BJ (cell line): ENCODE data around the gene OR4E1. TPM values are rescaled to one million over a fixed set of nuclear protein-coding genes. Genes with fewer than 3 reads are reported as not detected.

Experiments
- CTCF ChIA-PET: fragments of 350-600 bp; formaldehyde crosslinking; extraction: SDS; loops from one replicate; lab custom pipeline; 2021; ENCODE audit warnings: antibody characterized with exemption, inconsistent platforms; lab: Yijun Ruan, JAX
- POLR2A ChIA-PET: fragments of 300-600 bp; sonication (Branson Sonifier 250); formaldehyde crosslinking; extraction: SDS; loops from one replicate; lab custom pipeline; 2021; ENCODE audit warnings: antibody characterized with exemption; lab: Charles Lee
- DNase-seq: peaks from one replicate; pipeline ENCODE4 v3.0.0-alpha.2; 2011; ENCODE audit warnings: low read depth
- H3K27me3 ChIP-seq: 2 replicates; pipeline ENCODE4 v1.6.0; 2011; ENCODE audit warnings: low read length; ENCODE audit not compliant: control insufficient read depth, insufficient read depth
- H3K36me3 ChIP-seq: 2 replicates; pipeline ENCODE4 v1.5.1; 2011; ENCODE audit warnings: low read length; ENCODE audit not compliant: control insufficient read depth, insufficient read depth
- H3K4me3 ChIP-seq: 2 replicates; pipeline ENCODE4 v1.5.1; 2011; ENCODE audit warnings: low read depth, mild to moderate bottlenecking, control low read depth, low read length
- polyA plus RNA-seq: library from polyadenylated mRNA; depleted of rRNA; stranded (reverse); fragments of >200 nt; gene quantifications from 2 replicates; pipeline ENCODE4 v1.2.3, GENCODE V29; 2011
- TF ChIP-seq, protein P1 (sequence below): IDR thresholded peaks from 2 replicates; pipeline ENCODE4 v1.5.1; 2011; ENCODE audit warnings: low read depth, mild to moderate bottlenecking, control low read depth, inconsistent platforms, low read length, moderate library complexity; ENCODE audit not compliant: insufficient read depth

Gene OR4E1
- polyA plus RNA-seq, 1 experiment = not detected

DNA sequence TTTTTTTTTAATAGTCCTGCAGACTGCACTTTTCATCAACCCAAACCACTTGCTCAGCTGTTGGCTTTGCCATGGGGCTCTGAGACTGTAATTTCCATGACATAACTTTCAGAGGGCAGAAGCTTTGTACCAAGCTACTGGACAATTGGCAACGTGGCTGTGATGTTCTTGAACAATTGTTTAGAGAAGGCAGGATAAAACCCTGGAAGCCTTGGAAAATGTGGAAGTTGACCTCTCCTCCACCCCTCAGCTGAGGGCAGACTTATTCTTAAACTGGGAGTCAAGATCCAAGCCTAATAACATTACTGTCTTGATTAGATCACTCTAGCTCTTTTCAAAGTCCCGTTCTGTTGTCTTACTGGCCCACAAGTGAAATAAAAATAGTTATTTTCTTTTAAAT, 2.2 kb downstream of the OR4E1 start:
- H3K36me3 ChIP-seq = no peaks in the 10 kb centered on the region
- DNase-seq = no peak
- TF ChIP-seq, protein P1, sequence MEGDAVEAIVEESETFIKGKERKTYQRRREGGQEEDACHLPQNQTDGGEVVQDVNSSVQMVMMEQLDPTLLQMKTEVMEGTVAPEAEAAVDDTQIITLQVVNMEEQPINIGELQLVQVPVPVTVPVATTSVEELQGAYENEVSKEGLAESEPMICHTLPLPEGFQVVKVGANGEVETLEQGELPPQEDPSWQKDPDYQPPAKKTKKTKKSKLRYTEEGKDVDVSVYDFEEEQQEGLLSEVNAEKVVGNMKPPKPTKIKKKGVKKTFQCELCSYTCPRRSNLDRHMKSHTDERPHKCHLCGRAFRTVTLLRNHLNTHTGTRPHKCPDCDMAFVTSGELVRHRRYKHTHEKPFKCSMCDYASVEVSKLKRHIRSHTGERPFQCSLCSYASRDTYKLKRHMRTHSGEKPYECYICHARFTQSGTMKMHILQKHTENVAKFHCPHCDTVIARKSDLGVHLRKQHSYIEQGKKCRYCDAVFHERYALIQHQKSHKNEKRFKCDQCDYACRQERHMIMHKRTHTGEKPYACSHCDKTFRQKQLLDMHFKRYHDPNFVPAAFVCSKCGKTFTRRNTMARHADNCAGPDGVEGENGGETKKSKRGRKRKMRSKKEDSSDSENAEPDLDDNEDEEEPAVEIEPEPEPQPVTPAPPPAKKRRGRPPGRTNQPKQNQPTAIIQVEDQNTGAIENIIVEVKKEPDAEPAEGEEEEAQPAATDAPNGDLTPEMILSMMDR = no peak
- POLR2A ChIA-PET = no interaction called here
- H3K27me3 ChIP-seq = no peaks in the 10 kb centered on the region
- H3K4me3 ChIP-seq = no peak overlapping the region
- CTCF ChIA-PET = interaction anchor here (0.8 to 1.1 kb wide), 2 partner anchors 13 to 20 kb away, joined by 3 to 4 read pairs; no protein-coding TSS in a partner anchor

DNA sequence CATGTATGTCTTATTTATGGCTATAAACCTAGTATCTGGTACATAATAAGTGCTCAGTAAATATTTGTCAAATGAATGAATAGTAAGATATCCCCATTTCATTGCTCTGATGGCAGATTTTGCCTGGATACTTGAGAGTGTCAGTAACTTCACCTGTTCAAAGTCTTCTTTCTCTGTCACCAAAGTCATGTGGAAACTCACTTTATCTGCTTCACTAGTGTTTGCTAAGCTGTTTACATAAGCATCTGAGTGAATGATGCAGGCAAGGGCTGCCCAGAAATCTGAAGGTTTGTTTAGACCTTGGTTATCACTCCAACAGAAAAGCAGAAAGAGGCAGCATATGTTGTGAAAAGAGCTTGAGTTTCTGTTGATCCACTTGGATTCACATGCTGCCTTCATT, 4.3 kb downstream of the OR4E1 start:
- Histone ChIP-seq H3K27me3 (no peaks in the 10 kb centered on the region), H3K36me3 (no peaks in the 10 kb centered on the region), H3K4me3 (no peak overlapping the region)
- DNase-seq = no peak
- POLR2A ChIA-PET = no interaction called here
- TF ChIP-seq, protein P1 = no peak
- CTCF ChIA-PET = no interaction called here

DNA sequence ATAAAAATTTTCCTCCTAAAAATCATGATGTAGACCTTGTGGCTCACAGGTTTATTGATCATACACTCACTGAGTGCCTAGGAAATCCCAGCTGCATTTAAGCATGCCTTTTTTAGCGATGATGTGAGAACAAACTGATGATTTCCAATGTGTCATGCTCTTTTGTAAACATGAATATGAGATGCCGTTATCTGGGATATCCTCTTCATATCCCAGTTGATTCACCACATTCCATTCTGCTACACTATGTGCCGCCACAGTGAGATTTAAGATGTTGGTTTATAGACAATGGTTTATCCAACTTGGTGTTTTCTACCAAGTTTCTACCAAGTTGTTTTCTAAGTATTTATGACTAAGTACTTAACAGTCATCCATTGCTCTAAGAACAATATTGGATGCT, 5.2 kb downstream of the OR4E1 start:
- TF ChIP-seq, protein P1 = no peak
- ChIA-PET POLR2A (no interaction called here), CTCF (interaction anchor here (0.7 kb wide), 1 partner anchor 184 kb away, joined by 4 read pairs; no protein-coding TSS in a partner anchor)
- DNase-seq = no peak
- no peaks in the 10 kb centered on the region for H3K36me3 ChIP-seq
- H3K27me3 ChIP-seq = no peaks in the 10 kb centered on the region
- no peak overlapping the region for H3K4me3 ChIP-seq

DNA sequence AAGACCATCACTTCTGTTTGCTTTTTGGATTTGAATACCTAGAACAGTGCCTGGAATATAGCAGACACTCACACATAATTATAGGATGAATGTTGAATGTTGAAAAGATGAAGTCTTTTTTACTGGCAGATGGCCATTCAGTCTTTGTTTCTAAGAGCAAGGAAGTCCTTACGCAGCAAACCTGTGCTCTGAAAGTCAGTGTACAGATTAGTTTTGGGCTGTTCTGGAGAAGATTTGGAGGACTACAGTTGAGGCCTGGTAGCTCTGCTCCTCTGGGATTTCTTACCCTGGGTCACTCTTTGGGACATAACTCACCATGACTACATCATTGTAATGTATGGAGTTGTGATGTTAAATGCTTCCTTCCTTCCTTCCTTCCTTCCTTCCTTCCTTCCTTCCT, 16.6 kb downstream of the OR4E1 start:
- DNase-seq = no peak
- no peaks in the 10 kb centered on the region for H3K27me3 ChIP-seq
- no peaks in the 10 kb centered on the region for H3K36me3 ChIP-seq
- CTCF ChIA-PET = interaction anchor here (0.7 kb wide), 1 partner anchor 263 kb away, joined by 3 read pairs; no protein-coding TSS in a partner anchor
- POLR2A ChIA-PET = no interaction called here
- TF ChIP-seq, protein P1 = no peak
- no peak overlapping the region for H3K4me3 ChIP-seq

DNA sequence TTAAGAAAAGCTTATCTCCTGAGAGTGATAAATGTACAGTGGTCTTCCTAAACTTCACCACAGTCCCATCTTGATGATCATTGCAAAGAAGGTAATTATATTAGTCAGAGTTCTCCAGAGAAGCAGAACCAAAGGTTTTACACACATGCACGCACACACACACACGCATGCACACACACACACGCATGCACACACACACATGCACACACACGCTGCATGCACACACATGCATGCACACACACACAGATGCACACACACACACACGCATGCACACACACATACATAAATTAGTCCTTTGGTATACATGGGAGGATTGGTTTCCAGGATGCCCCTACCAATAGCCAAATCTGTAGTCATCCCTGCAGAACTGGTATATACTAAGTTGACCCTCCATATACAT, 19.4 kb downstream of the OR4E1 start:
- no peak overlapping the region for H3K4me3 ChIP-seq
- DNase-seq = no peak
- POLR2A ChIA-PET = no interaction called here
- no peaks in the 10 kb centered on the region for H3K36me3 ChIP-seq
- H3K27me3 ChIP-seq = no peaks in the 10 kb centered on the region
- TF ChIP-seq, protein P1 = no peak
- CTCF ChIA-PET = no interaction called here
